SK-N-SH (cell line): ENCODE data around the gene ILK. TPM values are rescaled to one million over a fixed set of nuclear protein-coding genes. Genes with fewer than 3 reads are reported as not detected.

Source experiments
- CTCF ChIA-PET: fragments of 300-600, 350-600 bp; formaldehyde crosslinking; extraction: SDS; loops from one replicate; lab custom pipeline; 2021; lab: Yijun Ruan, JAX
- POLR2A ChIA-PET: fragments of 350-600 bp; sonication (Branson Sonifier 250); formaldehyde crosslinking; extraction: SDS; loops from one replicate; lab custom pipeline; 2020; ENCODE audit warnings: antibody characterized with exemption, inconsistent platforms; lab: Yijun Ruan, JAX
- DNase-seq: peaks from one replicate; pipeline ENCODE4 v3.0.0; 2012
- H2AFZ ChIP-seq: fragments of 200-600 bp; sonication (generic); 2 replicates; pipeline ENCODE4 v1.8.1; 2016; ENCODE audit warnings: antibody characterized with exemption, mild to moderate bottlenecking, low read depth
- H3F3A ChIP-seq: fragments of 200-600 bp; sonication (generic); replicated peaks from 2 replicates; pipeline ENCODE3; 2016; ENCODE audit warnings: antibody characterized with exemption, mild to moderate bottlenecking; ENCODE audit not compliant: insufficient read depth
- H3K27ac ChIP-seq, 2 experiments: fragments of 200-500 bp in 1 of 2; fragments of 200-600 bp in 1 of 2; sonication (Bioruptor generic) in 1 of 2; sonication (generic), shearing (Covaris generic) in 1 of 2; 2 replicates each; pipeline versions ENCODE4 v1.5.1 to v1.6.1; 2014 to 2016; ENCODE audit warnings: low read depth in 2 of 2, inconsistent platforms in 1 of 2, low read length in 1 of 2, mild to moderate bottlenecking in 1 of 2, mixed read lengths in 1 of 2
- H3K27me3 ChIP-seq: fragments of 200-600 bp; sonication (generic), shearing (Covaris generic); 2 replicates; pipeline ENCODE4 v1.6.1; 2016; ENCODE audit warnings: mixed run types; ENCODE audit not compliant: insufficient read depth
- H3K36me3 ChIP-seq, 2 experiments: fragments of 200-500 bp in 1 of 2; fragments of 200-600 bp in 1 of 2; sonication (Bioruptor generic) in 1 of 2; sonication (generic) in 1 of 2; replicated peaks in 1 of 2; 2 replicates each; pipeline versions ENCODE3 to v1.5.1; 2014 to 2016; ENCODE audit warnings: low read length in 1 of 2, mild to moderate bottlenecking in 1 of 2; ENCODE audit not compliant: insufficient read depth in 2 of 2, control insufficient read depth in 1 of 2
- H3K4me1 ChIP-seq, 2 experiments: fragments of 200-500 bp in 1 of 2; fragments of 200-600 bp in 1 of 2; sonication (Bioruptor generic) in 1 of 2; sonication (generic), shearing (Covaris generic) in 1 of 2; 2 replicates each; pipeline versions ENCODE4 v1.5.1 to v1.6.1; 2014 to 2016; ENCODE audit warnings: low read depth in 1 of 2, low read length in 1 of 2, mixed run types in 1 of 2; ENCODE audit not compliant: insufficient read depth in 2 of 2, control insufficient read depth in 1 of 2
- H3K4me2 ChIP-seq: fragments of 200-600 bp; sonication (generic), shearing (Covaris generic); 2 replicates; pipeline ENCODE4 v1.6.1; 2017; ENCODE audit warnings: mixed run types
- H3K4me3 ChIP-seq, 2 experiments: fragments of 200-500 bp in 1 of 2; fragments of 200-600 bp in 1 of 2; sonication (Bioruptor generic) in 1 of 2; sonication (generic), shearing (Covaris generic) in 1 of 2; 2 replicates each; pipeline versions ENCODE4 v1.5.1 to v1.8.1; 2014 to 2016; ENCODE audit warnings: low read depth in 2 of 2, inconsistent platforms in 1 of 2, low read length in 1 of 2, mild to moderate bottlenecking in 1 of 2, mixed read lengths in 1 of 2, moderate library complexity in 1 of 2
- H3K79me2 ChIP-seq: fragments of 200-600 bp; sonication (generic); 2 replicates; pipeline ENCODE4 v1.8.1; 2017; ENCODE audit warnings: mild to moderate bottlenecking; ENCODE audit not compliant: insufficient read depth
- H3K9ac ChIP-seq: fragments of 200-600 bp; sonication (generic); 2 replicates; pipeline ENCODE4 v1.6.1; 2017; ENCODE audit warnings: mixed run types
- H3K9me2 ChIP-seq: fragments of 200-600 bp; sonication (generic); 2 replicates; pipeline ENCODE4 v1.6.1; 2017; ENCODE audit warnings: mixed run types
- H3K9me3 ChIP-seq: fragments of 200-600 bp; sonication (generic); 2 replicates; pipeline ENCODE4 v1.6.1; 2017; ENCODE audit warnings: mixed run types, mild to moderate bottlenecking, moderate library complexity
- H4K20me1 ChIP-seq: fragments of 200-600 bp; sonication (generic); 2 replicates; pipeline ENCODE4 v1.6.1; 2017; ENCODE audit warnings: mild to moderate bottlenecking, mixed run types; ENCODE audit not compliant: insufficient read depth
- CHD2 ChIP-seq: fragments of 150-350 bp; IDR thresholded peaks from 2 replicates; pipeline ENCODE4 v1.6.1; 2018; ENCODE audit warnings: low read length; ENCODE audit not compliant: partially characterized antibody
- ELF1 ChIP-seq: IDR thresholded peaks from 2 replicates; pipeline ENCODE4 v1.4.0; 2012
- FOSL2 ChIP-seq: IDR thresholded peaks from 2 replicates; pipeline ENCODE4 v1.4.0; 2012; ENCODE audit warnings: low read depth, mild to moderate bottlenecking, moderate library complexity, borderline replicate concordance
- FOXJ3 ChIP-seq: sonication (generic); formaldehyde crosslinking; IDR thresholded peaks from 2 replicates; pipeline ENCODE4 v1.5.1; 2020; ENCODE audit warnings: mild to moderate bottlenecking, missing genetic modification reagents
- GABPA ChIP-seq: IDR thresholded peaks from 2 replicates; pipeline ENCODE4 v1.4.0; 2012; ENCODE audit warnings: low read depth, mild to moderate bottlenecking
- GATA2 ChIP-seq: sonication (generic); formaldehyde crosslinking; IDR thresholded peaks from 2 replicates; pipeline ENCODE4 v1.5.0; 2020; ENCODE audit warnings: mild to moderate bottlenecking, missing genetic modification reagents
- IRF3 ChIP-seq: fragments of 150-350 bp; IDR thresholded peaks from 2 replicates; pipeline ENCODE4 v1.6.1; 2016; ENCODE audit warnings: mild to moderate bottlenecking, low read depth, low read length
- JUND ChIP-seq: IDR thresholded peaks from 2 replicates; pipeline ENCODE4 v1.4.0; 2012
- MEF2A ChIP-seq: IDR thresholded peaks from 2 replicates; pipeline ENCODE4 v1.4.0; 2012; ENCODE audit warnings: low read depth, borderline replicate concordance
- MXI1 ChIP-seq: IDR thresholded peaks from 2 replicates; pipeline ENCODE4 v1.6.1; 2012; ENCODE audit warnings: mild to moderate bottlenecking, low read depth, low read length, improper control_type of control experiment
- NFIC ChIP-seq: IDR thresholded peaks from 2 replicates; pipeline ENCODE4 v1.4.0; 2012; ENCODE audit warnings: borderline replicate concordance
- NRF1 ChIP-seq: IDR thresholded peaks from 2 replicates; pipeline ENCODE4 v1.6.1; 2012; ENCODE audit warnings: low read depth, mild to moderate bottlenecking, low read length
- PBX3 ChIP-seq: IDR thresholded peaks from 2 replicates; pipeline ENCODE4; 2012
- POLR2AphosphoS5 ChIP-seq: IDR thresholded peaks from 2 replicates; pipeline ENCODE4 v1.6.1; 2012; ENCODE audit warnings: low read depth, low read length
- RAD21 ChIP-seq: IDR thresholded peaks from 2 replicates; pipeline ENCODE4 v1.6.1; 2012; ENCODE audit warnings: mild to moderate bottlenecking, low read length
- RCOR1 ChIP-seq: fragments of 150-350 bp; IDR thresholded peaks from 2 replicates; pipeline ENCODE4 v1.6.1; 2017; ENCODE audit warnings: antibody characterized with exemption, low read length
- RFX5 ChIP-seq: IDR thresholded peaks from 2 replicates; pipeline ENCODE4 v1.6.1; 2012; ENCODE audit warnings: mild to moderate bottlenecking, improper control_type of control experiment, low read length
- RXRA ChIP-seq: IDR thresholded peaks from 2 replicates; pipeline ENCODE4 v1.4.0; 2012; ENCODE audit warnings: low read depth, mild to moderate bottlenecking, borderline replicate concordance
- SIN3A ChIP-seq: IDR thresholded peaks from 2 replicates; pipeline ENCODE4 v1.6.1; 2012; ENCODE audit warnings: low read depth, mild to moderate bottlenecking, low read length, moderate library complexity, borderline replicate concordance
- TAF1 ChIP-seq: IDR thresholded peaks from 2 replicates; pipeline ENCODE4 v1.6.1; 2012; ENCODE audit warnings: low read depth, mild to moderate bottlenecking, low read length, moderate library complexity, borderline replicate concordance
- TCF12 ChIP-seq: IDR thresholded peaks from 2 replicates; pipeline ENCODE4 v1.4.0; 2012
- TEAD4 ChIP-seq: IDR thresholded peaks from 2 replicates; pipeline ENCODE4 v1.4.0; 2012; ENCODE audit warnings: mild to moderate bottlenecking, borderline replicate concordance; ENCODE audit not compliant: insufficient read depth
- USF1 ChIP-seq: IDR thresholded peaks from 2 replicates; pipeline ENCODE4 v1.4.0; 2012; ENCODE audit warnings: low read depth, borderline replicate concordance
- USF2 ChIP-seq: fragments of 150-350 bp; IDR thresholded peaks from 2 replicates; pipeline ENCODE4 v1.6.1; 2017; ENCODE audit warnings: antibody characterized with exemption, low read length, low read depth, borderline replicate concordance
- WGBS: methylation state at CpG from one replicate; pipeline ENCODE4 v1.1.6; 2017; ENCODE audit warnings: low lambda C conversion rate; 5-methylcytosine and 5-hydroxymethylcytosine counted together
- polyA plus RNA-seq, 3 experiments: library from polyadenylated mRNA; depleted of rRNA; stranded (reverse); fragments of >200 nt; gene quantifications; 2 replicates each; pipeline ENCODE4 v1.2.3, GENCODE V29; 2012

ILK gene
- polyA plus RNA-seq, 1 of the 3 experiments (the other 2 are of a cell fraction) = 241 TPM

- TF ChIP-seq NFIC = no peak
- TF ChIP-seq RAD21 = no peak
- TF ChIP-seq FOSL2 = no peak
- TF ChIP-seq ELF1 = no peak
- TF ChIP-seq MEF2A = no peak
- no peak for TF ChIP-seq USF2
- no peak for TF ChIP-seq GATA2 (CRISPR knock-in tag)
- no peak for TF ChIP-seq SIN3A
- TF ChIP-seq POLR2AphosphoS5 = peak; percentile 56; the same call in 1 of the 2 replicates
- no peak for TF ChIP-seq USF1
- TF ChIP-seq FOXJ3 (CRISPR knock-in tag) = peak; percentile 87
These were observed 43.0 kb downstream of the ILK start (continued) for GRCh38 chr11:6646576-6646917.

- peak overlapping the region; percentile 52; the same call in 1 of the 2 replicates for H3K4me2 ChIP-seq
- DNase-seq = peak; percentile 73
- H4K20me1 ChIP-seq = no peaks in the 10 kb centered on the region
- peak overlapping the region; percentile 13 to 98; a peak in 3 of 4 replicates for H3K27ac ChIP-seq
- H2AFZ ChIP-seq = peak overlapping the region; percentile 78; the same call in 1 of the 2 replicates
- H3K36me3 ChIP-seq = no peaks in the 10 kb centered on the region
- H3K4me1 ChIP-seq = peaks cover 6 to 40% of the 10 kb centered on the region in 2 experiments; a peak in 2 of 4 replicates
- no peaks in the 10 kb centered on the region for H3K79me2 ChIP-seq
- no peaks in the 10 kb centered on the region for H3F3A ChIP-seq
- CTCF ChIA-PET = interaction anchor here (0.7 to 3.6 kb wide), 9 partner anchors 9 to 269 kb away, joined by 3 to 13 read pairs (median 6); partner anchors contain the start of genes DCHS1, MRPL17 and TAF10
- no peak overlapping the region for H3K9ac ChIP-seq
- WGBS = 42% methylated on average over 9 of the region's 9 CpGs
- POLR2A ChIA-PET = interaction anchor here (0.6 to 2.8 kb wide), 9 partner anchors 9 to 228 kb away, joined by 3 to 29 read pairs (median 6); partner anchors contain the start of genes APBB1, DCHS1, MRPL17 and TAF10
- no peaks in the 10 kb centered on the region for H3K9me2 ChIP-seq
- peak overlapping the region in 1 of 2 experiments; percentile 26; a peak in 1 of 4 replicates for H3K4me3 ChIP-seq
- no peaks in the 10 kb centered on the region for H3K9me3 ChIP-seq
- no peaks in the 10 kb centered on the region for H3K27me3 ChIP-seq
- TF ChIP-seq GATA2 (CRISPR knock-in tag) = peak; percentile 5; the same call in 1 of the 2 replicates
- no peak for TF ChIP-seq MXI1
- TF ChIP-seq PBX3 = no peak
- TF ChIP-seq FOSL2 = no peak
- TF ChIP-seq MEF2A = no peak
- no peak for TF ChIP-seq GABPA
- no peak for TF ChIP-seq SIN3A
- TF ChIP-seq RCOR1 = 0 out of 2 replicates have a peak, but pooled peaks have one; percentile 13
- TF ChIP-seq JUND = no peak
- no peak for TF ChIP-seq TCF12
- no peak for TF ChIP-seq TEAD4
- TF ChIP-seq NRF1 = no peak
- 0 out of 2 replicates have a peak, but pooled peaks have one; percentile 27 for TF ChIP-seq FOXJ3 (CRISPR knock-in tag)
- no peak for TF ChIP-seq RAD21
- 0 out of 2 replicates have a peak, but pooled peaks have one; percentile 33 for TF ChIP-seq RFX5
- TF ChIP-seq CHD2 = no peak
- TF ChIP-seq RXRA = no peak
- TF ChIP-seq ELF1 = no peak
- TF ChIP-seq TAF1 = no peak
- TF ChIP-seq IRF3 = no peak
These were observed 43.5 kb downstream of the ILK start for GRCh38 chr11:6646918-6647679.
